GM12801 (cell line): ENCODE data around the gene MYCN.

Experiments
- CTCF ChIP-seq: IDR thresholded peaks from one replicate; pipeline ENCODE4 v1.5.1; 2011; ENCODE audit warnings: control low read depth; ENCODE audit not compliant: insufficient read length; ENCODE audit errors: extremely low read depth

The MYCN gene

GRCh38 chr2:15911686-15912085 is 28.7 kb upstream of the MYCN start:
- no peak for TF ChIP-seq CTCF

- TF ChIP-seq CTCF, result no peak
Observed at GRCh38 chr2:15912203-15912602, 28.1 kb upstream of the MYCN start.

DNA sequence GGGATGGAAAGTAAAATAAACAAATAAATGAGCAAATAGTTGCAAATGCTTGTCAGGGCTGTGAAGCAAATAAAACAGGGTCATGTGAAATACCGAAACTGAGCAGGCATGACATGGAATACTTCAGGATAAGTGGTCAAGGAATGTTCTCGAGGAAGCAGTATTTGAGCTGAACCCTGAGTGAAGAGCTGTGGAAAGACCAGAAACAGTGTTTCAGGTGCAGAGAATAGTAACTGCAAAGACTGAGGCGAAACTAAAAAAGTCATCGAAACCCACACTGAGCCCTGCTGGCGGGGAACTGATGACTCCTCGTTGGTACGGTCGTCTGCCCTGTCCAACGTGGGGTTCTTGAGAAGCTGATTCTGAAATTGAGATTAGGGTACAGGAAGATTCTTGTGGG is 27.2 kb upstream of the MYCN start:
- no peak for TF ChIP-seq CTCF

- no peak for TF ChIP-seq CTCF
Observed at GRCh38 chr2:15914596-15915385, 25.6 kb upstream of the MYCN start.

- no peak for TF ChIP-seq CTCF
Observed at GRCh38 chr2:15916336-15916735, 24.0 kb upstream of the MYCN start.

DNA sequence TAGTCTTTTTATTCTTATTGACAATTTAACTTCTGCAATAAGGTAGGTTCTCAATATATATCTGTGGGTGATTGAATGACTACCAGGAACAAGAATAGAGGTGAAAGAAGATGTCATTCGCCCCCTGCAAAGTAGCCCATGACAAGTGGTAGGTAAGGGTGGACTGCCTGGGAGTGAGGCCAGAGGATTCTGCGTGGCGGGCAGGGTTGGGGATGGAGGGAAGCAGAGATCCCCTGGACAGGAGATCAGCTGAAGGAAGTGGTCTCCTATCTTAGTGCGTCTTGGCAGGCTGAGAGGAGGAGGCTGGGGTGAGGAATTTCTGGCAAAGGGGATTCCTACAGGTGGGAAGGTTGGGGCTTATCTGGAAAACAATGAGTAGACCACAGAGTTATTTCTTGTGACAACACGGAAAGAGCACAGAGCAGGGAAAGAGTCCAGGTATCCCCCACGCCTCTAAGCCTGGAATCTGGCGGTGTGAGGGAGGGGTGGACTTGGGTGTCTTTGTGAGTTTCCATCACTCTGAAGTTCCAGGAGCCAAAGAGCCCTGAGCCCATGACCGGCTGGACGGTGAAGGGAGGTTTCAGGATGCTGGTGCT is 21.5 kb upstream of the MYCN start:
- TF ChIP-seq CTCF, result no peak

GRCh38 chr2:15919716-15920434 is 20.5 kb upstream of the MYCN start:
- TF ChIP-seq CTCF, result no peak
